Stimulated activated CD8-positive, alpha-beta memory T cell treated with anti-CD3 and anti-CD28 coated beads, Interleukin-4, amount 100 ng/mL, for 24 hours (primary cell): Measurements from ENCODE around the gene TUBB1.

Experiments used
- DNase-seq: peaks from one replicate; pipeline ENCODE4 v3.0.0-alpha.2; 2020; ENCODE audit warnings: low read depth

TUBB1 gene

DNA sequence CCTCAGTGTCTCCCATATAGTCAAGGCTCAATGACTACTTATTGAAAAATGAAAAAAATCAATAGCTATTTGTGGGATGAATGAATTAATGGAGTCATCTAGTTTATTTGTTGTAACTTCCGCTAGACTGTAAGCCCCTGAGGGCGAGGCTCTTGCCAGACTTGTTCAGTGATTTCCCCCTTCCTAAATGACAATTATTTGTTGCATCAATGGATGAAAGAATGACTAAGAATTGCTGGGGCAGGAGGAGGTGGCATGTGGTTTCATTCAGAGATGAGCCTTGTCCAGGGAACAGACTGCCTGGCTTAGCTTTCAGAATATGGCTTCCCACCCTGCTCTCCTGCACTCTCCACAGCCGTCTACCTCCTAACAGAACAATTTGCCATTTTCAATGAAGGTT, 24.5 kb downstream of the TUBB1 start:
- no peak for DNase-seq

DNA sequence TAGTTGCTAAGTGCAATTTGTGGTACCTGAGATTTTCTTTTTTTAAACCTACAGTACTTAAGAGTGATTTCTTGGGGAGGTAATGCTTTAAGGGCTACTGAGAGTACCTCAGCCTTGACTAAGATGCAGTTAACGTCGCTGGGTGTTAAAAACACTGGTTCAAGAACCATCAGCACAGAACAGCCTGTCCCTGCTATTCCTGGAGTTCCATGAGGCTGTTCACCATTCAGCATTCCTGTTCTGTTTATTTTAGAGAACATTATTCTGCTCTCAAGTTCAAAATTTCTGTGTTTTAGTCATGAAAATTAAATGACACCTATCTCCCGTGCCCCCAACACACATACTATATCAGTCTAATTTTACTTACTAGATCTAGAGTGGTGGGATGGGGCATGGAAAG, 25.1 kb downstream of the TUBB1 start:
- DNase-seq, result no peak

DNA sequence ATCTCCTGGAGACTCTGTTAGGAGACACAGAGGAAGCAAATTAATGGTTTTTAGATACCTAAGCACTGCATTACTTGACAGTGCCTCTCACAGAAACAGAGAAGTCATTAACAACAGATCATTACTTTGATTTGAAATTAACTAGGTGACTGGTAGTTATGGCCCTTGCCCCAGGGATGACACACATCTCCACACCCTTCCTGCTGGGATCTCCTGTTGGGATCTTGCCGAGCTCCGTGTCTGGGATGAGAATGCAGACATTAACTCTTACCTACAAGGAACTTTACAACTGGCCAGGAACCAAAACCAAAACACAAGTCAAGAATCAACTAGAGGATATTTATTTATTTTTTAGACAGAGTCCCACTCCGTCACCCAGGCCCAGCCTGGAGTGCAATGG, 25.6 kb downstream of the TUBB1 start:
- no peak for DNase-seq

DNA sequence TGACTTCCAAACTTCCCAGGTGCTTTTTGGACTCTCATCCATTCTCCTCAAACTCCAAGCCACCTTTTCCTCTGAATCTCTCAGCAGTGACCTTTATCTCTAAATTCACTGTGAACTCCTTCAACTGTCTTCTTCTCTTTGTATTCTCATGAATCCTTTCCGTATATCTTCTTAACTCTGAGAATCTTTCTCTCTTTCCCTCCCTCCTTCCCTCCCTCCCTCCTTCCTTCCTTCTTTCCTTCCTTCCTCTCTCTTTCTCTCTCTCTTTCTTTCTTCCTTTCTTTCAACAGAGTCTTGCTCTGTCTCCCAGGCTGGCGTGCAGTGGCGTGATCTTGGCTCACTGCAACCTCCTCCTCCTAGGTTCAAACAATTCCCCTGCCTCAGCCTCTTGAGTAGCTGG, 27.6 kb downstream of the TUBB1 start:
- DNase-seq, result no peak

DNA sequence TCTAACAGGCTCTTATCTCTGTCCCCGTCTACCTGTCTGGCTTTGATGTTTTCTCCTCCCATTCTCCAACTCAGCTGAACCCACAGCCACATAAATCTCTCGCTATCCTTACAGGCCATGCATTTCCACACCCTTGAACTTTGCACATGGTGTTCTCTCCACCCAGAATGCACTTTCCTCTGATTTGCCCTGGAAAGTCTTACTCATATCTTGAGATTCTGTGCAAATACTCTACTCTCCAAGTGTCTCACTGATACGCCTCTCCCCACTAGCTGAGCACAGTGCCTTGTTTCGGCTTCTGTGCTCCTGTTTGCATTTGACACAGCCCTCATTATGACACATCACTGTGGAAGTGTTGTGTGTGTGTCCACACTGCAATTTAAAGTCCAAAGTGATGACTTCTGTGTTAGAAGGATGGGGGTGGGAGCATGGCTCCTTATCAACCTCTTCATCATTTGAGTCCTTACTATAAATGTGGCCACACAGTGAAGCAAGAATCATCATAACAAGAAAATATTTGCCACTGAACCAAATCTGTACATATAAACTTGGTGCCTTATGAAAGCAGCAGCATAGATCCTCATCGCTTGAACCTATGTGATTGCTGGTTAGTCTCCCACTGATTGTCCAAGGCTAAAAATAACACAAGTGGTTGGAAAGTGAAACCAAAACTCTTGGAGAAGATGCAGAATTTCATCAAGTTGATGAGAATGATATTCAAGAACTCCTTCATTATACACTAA, 28.9 kb downstream of the TUBB1 start:
- no peak for DNase-seq

DNA sequence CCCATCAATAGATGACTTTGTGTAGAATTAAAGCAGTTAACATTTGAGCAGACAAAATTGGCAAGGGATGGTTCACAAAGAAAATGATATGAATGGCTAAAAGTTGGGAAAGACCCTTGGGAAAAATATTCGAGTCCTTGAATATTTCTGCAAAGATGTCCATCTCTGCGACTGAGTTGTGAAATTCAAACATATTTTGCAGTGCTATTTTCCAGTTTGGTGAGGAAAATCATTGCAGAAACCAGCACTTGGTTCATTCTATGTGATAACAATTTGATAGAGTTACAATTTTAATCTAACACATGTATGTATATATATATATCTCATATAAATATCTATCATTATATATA, 29.4 kb downstream of the TUBB1 start:
- no peak for DNase-seq

DNA sequence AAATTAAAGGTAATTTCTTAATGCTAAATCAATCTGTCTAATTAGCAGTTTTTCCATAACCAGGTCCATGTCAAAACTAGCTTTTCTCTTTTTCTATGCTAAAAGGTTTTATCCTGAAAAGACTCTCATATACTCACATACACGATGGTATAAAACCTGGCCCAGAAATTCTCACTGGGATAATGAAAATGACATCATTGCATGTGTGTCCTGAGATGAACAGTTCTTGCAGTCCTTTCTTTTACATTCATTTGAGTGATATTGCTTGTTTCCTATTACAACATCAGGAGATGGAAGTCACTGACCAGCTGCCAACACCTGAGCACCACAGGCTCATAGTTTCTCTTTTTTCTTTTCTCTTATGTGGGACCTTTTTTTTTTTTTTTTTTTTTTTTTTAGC, 31.2 kb downstream of the TUBB1 start:
- no peak for DNase-seq

DNA sequence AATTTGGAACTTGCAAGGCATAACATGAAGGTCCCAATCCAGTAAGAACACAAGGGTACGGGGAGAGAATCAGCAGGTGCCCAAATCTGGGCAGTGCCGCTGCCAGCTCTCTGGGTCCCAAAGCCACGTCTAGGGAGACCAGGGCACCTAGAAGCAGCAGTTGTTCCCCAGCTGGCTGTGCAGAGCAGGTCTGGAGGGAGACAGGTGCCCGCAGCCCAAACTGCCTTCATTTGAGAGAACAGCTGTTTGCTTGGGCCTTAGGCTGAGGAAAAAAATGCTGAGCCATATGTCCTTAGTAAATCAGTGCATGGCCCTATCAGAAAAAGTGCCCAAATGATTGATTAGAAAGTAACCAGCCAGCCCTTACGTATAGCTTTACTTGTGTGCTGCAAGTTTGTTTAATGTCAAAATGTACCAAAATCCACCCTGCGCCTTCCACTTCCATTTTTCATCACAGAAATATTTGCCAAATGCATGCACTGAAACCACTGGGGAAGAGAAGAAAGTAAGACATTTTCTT, 32.5 kb downstream of the TUBB1 start:
- DNase-seq, result no peak

DNA sequence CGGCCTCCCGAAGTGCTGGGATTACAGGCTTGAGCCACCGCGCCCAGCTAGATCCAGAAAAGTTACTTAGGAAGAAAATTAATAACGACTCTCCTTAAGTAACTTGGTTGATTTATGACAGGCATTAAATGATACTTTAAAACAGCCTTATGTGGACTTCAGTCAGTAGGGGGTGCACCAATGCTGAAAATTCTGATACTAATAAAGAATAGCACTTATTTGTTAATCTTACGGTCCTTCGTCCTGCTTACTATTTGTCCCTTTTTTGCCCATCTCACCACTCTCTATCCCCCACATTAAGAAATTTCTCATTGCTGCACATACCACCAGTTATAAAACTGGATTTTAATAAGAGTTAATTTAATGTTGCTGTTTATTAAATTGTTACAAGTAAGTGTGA, 36.1 kb downstream of the TUBB1 start:
- no peak for DNase-seq

DNA sequence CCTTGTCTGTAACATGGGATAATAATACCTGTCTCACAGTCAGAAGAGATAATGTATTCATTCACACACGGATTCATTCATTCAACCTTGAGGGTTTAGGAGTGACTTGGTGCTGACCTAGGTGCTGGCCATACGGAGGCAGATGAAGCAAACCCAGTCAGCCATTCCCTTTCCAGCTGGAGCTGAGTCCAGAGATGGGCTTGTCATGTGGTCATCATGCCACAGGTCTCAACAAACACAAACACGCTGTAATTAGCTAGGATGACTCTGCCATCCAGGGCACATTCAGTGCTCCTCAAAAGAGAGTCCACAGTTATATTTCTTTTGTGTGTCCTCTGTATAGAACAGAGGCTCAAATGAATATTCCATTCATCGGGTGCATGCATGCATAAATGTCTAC, 42.9 kb downstream of the TUBB1 start:
- no peak for DNase-seq

DNA sequence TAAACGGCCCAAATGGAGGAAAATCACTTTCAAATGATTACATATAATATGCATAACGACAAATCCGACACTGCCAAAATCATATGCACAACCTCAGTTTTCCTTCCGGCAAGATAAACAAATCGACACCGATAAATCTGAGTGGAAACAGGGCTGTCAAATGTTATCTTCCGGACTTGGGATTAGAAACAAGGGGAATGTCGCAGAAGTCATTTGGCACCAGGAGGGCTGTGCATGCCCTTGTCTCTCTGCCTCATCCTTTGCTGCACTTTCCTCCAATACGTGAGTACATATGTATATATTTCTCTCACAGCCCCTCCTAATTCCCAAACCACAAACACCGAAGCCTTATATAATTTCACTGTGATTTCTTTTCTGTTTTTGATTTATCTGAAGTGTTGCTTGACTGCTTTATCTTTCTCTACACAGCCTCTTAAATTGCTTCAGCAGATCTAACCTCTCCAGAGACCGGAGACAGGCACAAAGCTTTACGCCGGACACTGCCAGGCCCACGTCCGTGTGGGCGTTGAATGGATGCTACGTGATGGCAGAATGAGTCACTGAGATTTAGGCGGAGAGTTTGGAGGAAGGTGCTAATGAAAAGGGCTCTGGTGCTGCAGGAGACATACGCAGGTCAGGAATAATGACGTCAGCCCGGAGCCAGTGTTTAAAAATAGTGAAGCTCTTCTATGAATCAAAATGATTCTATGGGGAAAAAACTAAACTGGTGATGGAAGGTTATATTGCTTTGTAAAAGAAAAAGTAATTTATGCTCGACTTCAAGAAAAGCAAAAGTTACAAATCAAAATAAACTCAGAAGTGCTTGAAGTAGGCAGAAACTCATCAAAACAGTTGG, 44.4 kb downstream of the TUBB1 start:
- no peak for DNase-seq

DNA sequence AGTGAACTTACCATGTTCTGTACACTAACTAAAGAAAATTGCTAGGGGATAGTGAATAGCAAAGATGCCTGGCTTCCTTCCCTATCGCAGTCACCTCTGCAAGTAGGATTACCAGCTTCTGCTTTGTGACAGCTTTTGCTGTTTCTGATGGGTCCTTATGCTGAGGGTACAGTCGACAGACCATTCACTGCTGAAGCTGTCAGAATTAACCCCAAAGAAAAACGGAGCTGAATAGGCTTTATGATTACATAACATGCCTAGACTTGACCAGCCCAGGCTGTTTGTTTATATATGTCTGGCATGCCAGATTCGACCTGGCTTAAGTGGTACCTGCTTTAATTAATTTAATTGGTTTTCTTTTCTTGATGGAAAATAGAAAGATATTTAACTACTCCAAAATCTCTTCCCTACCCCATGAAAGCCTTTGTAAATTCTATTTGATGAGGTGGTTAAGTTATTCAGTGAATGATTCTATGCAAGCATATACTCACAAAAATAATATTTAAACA, 45.0 kb downstream of the TUBB1 start:
- DNase-seq, result no peak

DNA sequence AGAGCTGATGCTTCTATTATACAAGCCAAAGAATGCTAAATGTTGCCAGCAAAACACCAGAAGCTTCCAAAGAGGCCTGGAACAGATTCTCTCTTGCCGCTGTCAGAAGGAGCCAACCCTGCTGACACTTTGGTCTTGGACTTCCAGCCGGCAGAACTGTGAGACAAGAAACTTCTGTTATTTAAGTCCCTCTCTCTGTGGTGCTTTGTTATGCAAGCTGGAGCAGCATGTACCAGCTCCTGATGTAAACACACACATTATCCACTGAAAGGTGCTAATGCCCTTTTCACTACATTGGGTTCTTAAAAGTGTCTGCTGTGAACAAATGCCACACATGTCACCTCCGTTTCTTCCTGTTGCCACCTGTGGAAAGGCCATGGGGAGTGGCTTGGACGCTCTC, 49.3 kb downstream of the TUBB1 start:
- DNase-seq, result no peak

DNA sequence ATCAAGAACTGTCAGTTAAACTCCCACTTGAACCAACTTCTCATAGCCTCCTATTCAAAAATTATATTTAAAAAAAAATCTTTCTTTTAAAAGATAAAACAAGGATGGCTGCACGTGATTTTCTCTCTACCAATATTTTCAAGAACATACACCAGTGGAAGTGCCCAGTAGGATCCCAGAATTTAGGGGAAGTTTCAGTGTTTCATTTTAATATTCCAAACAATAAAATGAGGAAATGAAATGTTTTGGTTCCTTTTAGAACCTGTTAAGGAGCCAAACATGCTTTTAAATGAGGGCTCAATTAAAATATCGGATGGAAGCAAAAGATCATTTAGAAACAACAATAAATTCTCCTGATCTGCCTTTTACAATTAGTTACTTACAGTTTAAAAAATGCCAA, 49.8 kb downstream of the TUBB1 start:
- DNase-seq, result no peak

DNA sequence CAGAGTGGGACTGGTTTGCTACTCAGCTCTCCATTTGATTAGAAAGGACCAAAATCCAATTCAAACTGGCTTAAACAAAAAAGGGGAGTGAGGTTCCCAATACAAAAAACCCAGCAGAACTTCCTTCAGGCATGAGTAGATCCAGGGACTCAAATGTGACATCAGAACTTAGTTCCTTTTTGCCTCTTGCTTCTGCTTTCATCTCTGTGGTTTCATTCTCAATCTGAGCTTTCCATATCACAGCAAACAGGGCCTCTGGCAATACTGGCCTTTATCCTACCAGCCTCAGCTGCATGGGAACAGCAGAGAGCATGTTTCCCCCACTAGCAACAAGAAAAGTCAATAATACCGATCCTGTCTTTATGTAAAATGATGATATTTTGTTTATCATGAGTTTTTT, 52.0 kb downstream of the TUBB1 start:
- DNase-seq, result no peak

DNA sequence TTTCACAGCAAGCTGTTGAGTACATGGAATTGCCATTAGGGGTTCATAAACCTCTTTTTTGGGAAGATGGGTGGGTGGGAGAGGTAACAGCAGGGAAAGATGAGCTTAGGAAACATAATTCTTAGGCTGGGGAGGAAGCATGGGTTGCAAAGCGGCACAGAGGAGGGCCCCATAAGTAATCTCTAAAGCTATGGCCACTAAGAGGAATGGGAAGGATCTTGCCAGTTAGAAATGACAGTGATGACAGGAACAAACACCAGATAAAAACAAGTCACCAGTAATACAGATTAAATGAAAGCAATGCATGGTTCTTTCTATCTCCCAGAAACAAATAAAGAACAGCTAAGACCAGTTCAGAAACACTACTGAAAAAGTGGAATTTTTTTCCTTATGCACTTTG, 54.4 kb downstream of the TUBB1 start:
- no peak for DNase-seq

DNA sequence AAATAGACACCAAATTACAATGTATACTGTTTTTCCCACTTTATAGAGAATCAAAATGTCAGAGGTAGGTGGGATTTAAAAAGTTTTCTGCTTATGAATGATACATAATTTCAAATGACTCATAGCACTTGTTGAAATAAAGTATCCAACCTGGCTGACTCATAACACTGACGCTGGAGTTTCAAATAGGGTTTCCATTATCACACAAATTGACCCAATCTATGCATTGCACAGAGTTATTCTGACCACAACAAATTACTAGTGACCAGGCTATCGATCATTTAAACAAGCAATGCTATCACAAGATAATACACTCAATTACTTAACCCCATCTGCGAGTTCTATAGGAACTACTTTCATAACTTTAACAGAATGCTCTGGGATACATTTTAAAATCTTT, 55.2 kb downstream of the TUBB1 start:
- DNase-seq, result no peak

DNA sequence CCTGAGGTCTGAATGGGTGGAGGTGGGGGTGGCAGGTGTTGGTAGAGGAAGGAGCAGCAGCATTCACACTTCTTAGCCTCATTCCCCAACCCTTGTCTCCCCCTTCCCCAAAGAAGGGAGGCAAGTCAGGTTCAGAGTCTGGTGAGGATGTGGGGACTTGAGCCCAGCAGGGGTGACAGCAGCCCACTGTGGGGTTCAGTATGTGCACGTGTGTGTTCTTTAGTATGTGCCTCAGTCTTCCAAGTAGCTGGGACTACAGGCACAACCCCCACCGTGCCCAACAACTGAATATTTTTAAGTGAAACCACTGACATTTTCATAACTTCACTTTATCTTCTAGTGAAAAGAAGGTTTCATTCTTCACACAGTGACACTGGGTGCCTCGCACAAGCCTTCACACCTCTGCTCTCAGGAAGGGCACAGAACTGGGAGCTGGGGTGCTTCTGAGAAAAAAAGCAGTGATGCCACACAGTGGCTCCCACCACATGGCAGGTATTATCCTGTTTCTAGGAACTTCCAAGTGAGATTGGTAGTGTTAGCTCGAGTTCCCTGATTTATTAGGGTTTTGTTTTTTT, 56.8 kb downstream of the TUBB1 start:
- no peak for DNase-seq
